ENCODE data around the gene YJU2. TPM values are rescaled to one million over a fixed set of nuclear protein-coding genes. Genes with fewer than 3 reads are reported as not detected.

Gene YJU2
- total and polyA plus RNA-seq, 2 of the 13 experiments (the other 11 are each of a cell fraction or from before 2014, with no cell fraction given) = 9.3 to 17.9 TPM

GRCh38 chr19:4225885-4226284, 21.0 kb upstream of the YJU2 start:
- Histone ChIP-seq H3K4me2 (ENCODE audit: low read depth, low read length) (no peak overlapping the region), H3K79me2 (ENCODE audit: insufficient read depth, low read length) (no peaks in the 10 kb centered on the region), H3K9me3 (ENCODE audit: low read length) (no peaks in the 10 kb centered on the region), H3K36me3 (replicated peaks in 1 of 2; ENCODE audit: control insufficient read depth in 1 of 2, insufficient read depth in 2 of 2, low read length in 2 of 2) (no peaks in the 10 kb centered on the region), H4K20me1 (ENCODE audit: insufficient read depth, low read length) (no peaks in the 10 kb centered on the region), H3K27me3 (ENCODE audit: control insufficient read depth in 1 of 2, insufficient read depth in 2 of 2, low read length in 2 of 2) (peaks cover 0 to 10% of the 10 kb centered on the region in 2 experiments; a peak in 3 of 5 replicates), H3K4me1 (ENCODE audit: insufficient read depth, low read length) (peaks cover 46% of the 10 kb centered on the region), H3K9ac (ENCODE audit: insufficient read depth, low read depth, low read length) (no peak overlapping the region), H2AFZ (ENCODE audit: low read length) (no peak overlapping the region), H3K27ac (ENCODE audit: extremely low read length, insufficient read depth, low read length) (no peak overlapping the region), H3K4me3 (replicated peaks in 1 of 3; ENCODE audit: insufficient read depth in 1 of 3, low read depth in 2 of 3, low read length in 3 of 3) (no peak overlapping the region)
- FAIRE-seq = no peak
- in situ Hi-C loops (cut with HindIII; ENCODE audit: extremely low pct_ligation_motif_present, low pct_unique_long_range_greater_than_20kb) = no loop called here
- ChIA-PET CTCF (ENCODE audit: low intra/inter-chr PET ratio, low total read pairs) (no interaction called here), POLR2A (no interaction called here)
- TF ChIP-seq SAP130 (CRISPR knock-in tag; IDR thresholded peaks at IDR 0.05; ENCODE audit: low read depth) = no peak
- no peak for TF ChIP-seq ZBTB42 (CRISPR knock-in tag; IDR thresholded peaks at IDR 0.05)
- TF ChIP-seq ZXDC (CRISPR knock-in tag; IDR thresholded peaks at IDR 0.05) = no peak
- no peak for TF ChIP-seq HOXD1 (CRISPR knock-in tag; IDR thresholded peaks at IDR 0.05)
- TF ChIP-seq MIXL1 (CRISPR knock-in tag; IDR thresholded peaks at IDR 0.05) = no peak
- TF ChIP-seq HOXA3 (CRISPR knock-in tag; IDR thresholded peaks at IDR 0.05) = no peak
- no peak for TF ChIP-seq ZNF414 (CRISPR knock-in tag; IDR thresholded peaks at IDR 0.05)
- TF ChIP-seq KDM2A (CRISPR knock-in tag; IDR thresholded peaks at IDR 0.05; ENCODE audit: borderline replicate concordance, low read depth) = no peak
- no peak for TF ChIP-seq ELF4 (CRISPR knock-in tag; IDR thresholded peaks at IDR 0.05; ENCODE audit: borderline replicate concordance)
- TF ChIP-seq ZMAT3 (CRISPR knock-in tag; conservative IDR thresholded peaks at IDR 0.05) = no peak
- no peak for TF ChIP-seq CBX5 (CRISPR knock-in tag; IDR thresholded peaks at IDR 0.05; ENCODE audit: borderline replicate concordance)
- TF ChIP-seq THRA (CRISPR knock-in tag; IDR thresholded peaks at IDR 0.05; ENCODE audit: borderline replicate concordance) = no peak
- no peak for TF ChIP-seq ZNF761 (CRISPR knock-in tag; conservative IDR thresholded peaks at IDR 0.05)
- TF ChIP-seq ZNF766 (CRISPR knock-in tag; IDR thresholded peaks at IDR 0.05; ENCODE audit: borderline replicate concordance) = no peak
- no peak for TF ChIP-seq MEIS1 (CRISPR knock-in tag; IDR thresholded peaks at IDR 0.05; ENCODE audit: borderline replicate concordance)
- no peak for TF ChIP-seq PRDM4 (CRISPR knock-in tag; IDR thresholded peaks at IDR 0.05; ENCODE audit: borderline replicate concordance)
- no peak for TF ChIP-seq ZSCAN25 (CRISPR knock-in tag; IDR thresholded peaks at IDR 0.05)
- TF ChIP-seq RFX1 (IDR thresholded peaks at IDR 0.05) = no peak
- no peak for TF ChIP-seq SAFB2 (CRISPR knock-in tag; IDR thresholded peaks at IDR 0.05; ENCODE audit: borderline replicate concordance, low read depth)
- DNase-seq (ENCODE audit: low spot score) = no peak
- intact Hi-C loops (cut with micrococcal nuclease; ENCODE audit: unreplicated experiment) = no loop called here
- BruUV-seq (replicated peaks) = no TSS peak
- WGBS (ENCODE audit: low lambda C conversion rate) = 58% methylated on average over 6 of the region's 8 CpGs
- no peak for ATAC-seq
